Parathyroid adenoma (tissue), 2 donors: ENCODE measurements around the gene MKX.

Experiments
- H2AFZ ChIP-seq: fragments of 300-600 bp; sonication (generic); one replicate; pipeline ENCODE4 v1.7.0; 2017; ENCODE audit warnings: antibody characterized with exemption, mild to moderate bottlenecking
- H3K27ac ChIP-seq: fragments of 300-600 bp; sonication (generic); one replicate; pipeline ENCODE4 v1.7.0; 2017
- H3K27me3 ChIP-seq: fragments of 300-600 bp; sonication (generic); one replicate; pipeline ENCODE4 v1.7.0; 2017; ENCODE audit warnings: low read length; ENCODE audit not compliant: control insufficient read depth, insufficient read depth
- H3K36me3 ChIP-seq: fragments of 300-600 bp; sonication (generic); one replicate; pipeline ENCODE4 v1.7.0; 2017; ENCODE audit warnings: low read length; ENCODE audit not compliant: control insufficient read depth, insufficient read depth
- H3K4me1 ChIP-seq: fragments of 300-600 bp; sonication (generic); one replicate; pipeline ENCODE4 v1.7.0; 2017; ENCODE audit warnings: control low read depth
- H3K4me2 ChIP-seq: fragments of 300-600 bp; sonication (generic); one replicate; pipeline ENCODE4 v1.7.0; 2017; ENCODE audit warnings: low read length
- H3K4me3 ChIP-seq: fragments of 300-600 bp; sonication (generic); one replicate; pipeline ENCODE4 v1.7.0; 2017; ENCODE audit warnings: low read depth, low read length
- H3K79me2 ChIP-seq: fragments of 300-600 bp; sonication (generic); one replicate; pipeline ENCODE4 v1.7.0; 2017; ENCODE audit warnings: control low read depth
- H3K9ac ChIP-seq: fragments of 300-600 bp; sonication (generic); one replicate; pipeline ENCODE4 v1.7.0; 2017; ENCODE audit warnings: mild to moderate bottlenecking
- H3K9me3 ChIP-seq: fragments of 300-600 bp; sonication (generic); one replicate; pipeline ENCODE4 v1.7.0; 2017; ENCODE audit warnings: low read length; ENCODE audit not compliant: control insufficient read depth
- TF ChIP-seq, protein P1 (sequence below): fragments of 300-600 bp; sonication (generic); IDR thresholded peaks from one replicate; pipeline ENCODE4 v1.7.0; 2017; ENCODE audit warnings: antibody characterized with exemption, mild to moderate bottlenecking
- donor health status: primary hyperparathyroidism.

Gene MKX

DNA sequence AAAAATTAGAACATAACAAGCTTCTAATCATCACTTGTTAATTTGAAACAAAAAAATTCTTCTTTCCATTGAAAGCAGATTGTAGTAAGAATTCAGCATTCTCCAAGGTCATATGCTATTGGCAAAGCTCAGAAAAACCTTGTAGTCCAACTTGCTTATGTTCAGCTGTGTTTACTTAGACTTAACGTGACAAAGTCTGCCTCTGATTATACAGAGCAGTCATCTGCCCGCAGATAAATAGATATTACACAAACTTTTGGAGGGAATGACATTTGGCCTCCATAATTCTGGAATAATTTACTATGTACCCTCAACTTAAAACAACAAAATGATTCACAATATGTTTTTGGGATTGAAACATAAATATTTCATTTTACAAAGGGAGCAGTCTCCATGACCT is 45.8 kb downstream of the MKX start:
- H3K27me3 ChIP-seq, result no peaks in the 10 kb centered on the region
- TF ChIP-seq, protein P1, sequence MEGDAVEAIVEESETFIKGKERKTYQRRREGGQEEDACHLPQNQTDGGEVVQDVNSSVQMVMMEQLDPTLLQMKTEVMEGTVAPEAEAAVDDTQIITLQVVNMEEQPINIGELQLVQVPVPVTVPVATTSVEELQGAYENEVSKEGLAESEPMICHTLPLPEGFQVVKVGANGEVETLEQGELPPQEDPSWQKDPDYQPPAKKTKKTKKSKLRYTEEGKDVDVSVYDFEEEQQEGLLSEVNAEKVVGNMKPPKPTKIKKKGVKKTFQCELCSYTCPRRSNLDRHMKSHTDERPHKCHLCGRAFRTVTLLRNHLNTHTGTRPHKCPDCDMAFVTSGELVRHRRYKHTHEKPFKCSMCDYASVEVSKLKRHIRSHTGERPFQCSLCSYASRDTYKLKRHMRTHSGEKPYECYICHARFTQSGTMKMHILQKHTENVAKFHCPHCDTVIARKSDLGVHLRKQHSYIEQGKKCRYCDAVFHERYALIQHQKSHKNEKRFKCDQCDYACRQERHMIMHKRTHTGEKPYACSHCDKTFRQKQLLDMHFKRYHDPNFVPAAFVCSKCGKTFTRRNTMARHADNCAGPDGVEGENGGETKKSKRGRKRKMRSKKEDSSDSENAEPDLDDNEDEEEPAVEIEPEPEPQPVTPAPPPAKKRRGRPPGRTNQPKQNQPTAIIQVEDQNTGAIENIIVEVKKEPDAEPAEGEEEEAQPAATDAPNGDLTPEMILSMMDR, result no peak
- no peak overlapping the region for H3K4me3 ChIP-seq
- no peaks in the 10 kb centered on the region for H3K9me3 ChIP-seq
- H3K79me2 ChIP-seq, result no peaks in the 10 kb centered on the region
- H3K36me3 ChIP-seq, result no peaks in the 10 kb centered on the region
- no peak overlapping the region for H3K9ac ChIP-seq
- H3K4me1 ChIP-seq, result no peaks in the 10 kb centered on the region
- no peak overlapping the region for H2AFZ ChIP-seq
- no peak overlapping the region for H3K4me2 ChIP-seq
- no peak overlapping the region for H3K27ac ChIP-seq

GRCh38 chr10:27698961-27699360 is 46.7 kb downstream of the MKX start:
- H3K4me1 ChIP-seq, result no peaks in the 10 kb centered on the region

GRCh38 chr10:27696466-27696865 is 49.2 kb downstream of the MKX start:
- H3K4me3 ChIP-seq, result no peak overlapping the region
- no peak overlapping the region for H3K27ac ChIP-seq
- H3K9ac ChIP-seq, result no peak overlapping the region
- no peaks in the 10 kb centered on the region for H3K9me3 ChIP-seq
- TF ChIP-seq, protein P1, result no peak
- H3K36me3 ChIP-seq, result no peaks in the 10 kb centered on the region
- H3K79me2 ChIP-seq, result no peaks in the 10 kb centered on the region
- no peaks in the 10 kb centered on the region for H3K4me1 ChIP-seq
- H3K4me2 ChIP-seq, result no peak overlapping the region
- H2AFZ ChIP-seq, result no peak overlapping the region
- no peaks in the 10 kb centered on the region for H3K27me3 ChIP-seq

More at GRCh38 chr10:27698961-27699360, 46.7 kb downstream of the MKX start:
- no peaks in the 10 kb centered on the region for H3K9me3 ChIP-seq
- H2AFZ ChIP-seq, result no peak overlapping the region
- H3K4me3 ChIP-seq, result no peak overlapping the region
- no peak overlapping the region for H3K27ac ChIP-seq
- no peaks in the 10 kb centered on the region for H3K27me3 ChIP-seq
- no peaks in the 10 kb centered on the region for H3K36me3 ChIP-seq
- TF ChIP-seq, protein P1, result no peak
- H3K4me2 ChIP-seq, result no peak overlapping the region
- H3K79me2 ChIP-seq, result no peaks in the 10 kb centered on the region
- H3K9ac ChIP-seq, result no peak overlapping the region

DNA sequence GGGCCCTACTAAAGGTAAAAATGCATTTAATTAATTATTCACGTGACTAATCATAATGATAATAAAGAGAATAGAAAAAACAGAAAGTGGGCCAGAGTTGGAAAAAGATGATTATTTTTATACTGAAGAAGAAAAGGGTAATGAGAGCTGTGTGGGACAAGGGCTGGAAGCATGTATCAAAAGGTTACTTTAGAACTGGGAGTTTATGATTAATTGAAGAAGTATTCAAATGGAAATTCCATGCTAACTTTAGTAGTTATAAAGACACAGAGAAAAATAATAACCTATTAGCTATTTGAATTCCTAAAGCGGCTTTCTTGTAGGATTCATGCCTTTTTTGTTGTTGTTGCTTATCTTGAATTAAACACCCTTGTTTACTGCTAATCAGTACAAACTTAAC is 49.9 kb downstream of the MKX start:
- no peak overlapping the region for H2AFZ ChIP-seq
- H3K4me2 ChIP-seq, result no peak overlapping the region
- TF ChIP-seq, protein P1, result no peak
- no peak overlapping the region for H3K9ac ChIP-seq
- no peaks in the 10 kb centered on the region for H3K4me1 ChIP-seq
- H3K27me3 ChIP-seq, result no peaks in the 10 kb centered on the region
- H3K4me3 ChIP-seq, result no peak overlapping the region
- H3K9me3 ChIP-seq, result no peaks in the 10 kb centered on the region
- H3K79me2 ChIP-seq, result no peaks in the 10 kb centered on the region
- no peaks in the 10 kb centered on the region for H3K36me3 ChIP-seq
- no peak overlapping the region for H3K27ac ChIP-seq

- Histone ChIP-seq H3K27ac (no peak overlapping the region), H3K4me2 (no peak overlapping the region), H3K27me3 (no peaks in the 10 kb centered on the region), H3K4me3 (no peak overlapping the region), H3K36me3 (no peaks in the 10 kb centered on the region), H3K4me1 (no peaks in the 10 kb centered on the region), H2AFZ (no peak overlapping the region), H3K9ac (no peak overlapping the region), H3K9me3 (no peaks in the 10 kb centered on the region), H3K79me2 (no peaks in the 10 kb centered on the region)
- TF ChIP-seq, protein P1, result no peak
Observed at GRCh38 chr10:27695088-27695487, 50.5 kb downstream of the MKX start.
